ENCODE results near the gene AK8. TPM values are rescaled to one million over a fixed set of nuclear protein-coding genes. Genes with fewer than 3 reads are reported as not detected.

Gene AK8
- total and polyA plus RNA-seq, 5 experiments from 2014 or later, result 0.14 TPM; not detected in 4

GRCh38 chr9:132883349-132884294 is 5.5 kb upstream of the AK8 start:
- no peak for ATAC-seq
- POLR2A ChIA-PET, result interaction anchor here (0.5 to 1.0 kb wide), 2 partner anchors 38 to 61 kb away, joined by 4 to 5 read pairs; no protein-coding TSS in a partner anchor

GRCh38 chr9:132882616-132883015 is 4.5 kb upstream of the AK8 start:
- Mint-ChIP-seq H3K27ac (peak overlapping the region in 3 of 10 donors; percentile 12 to 43 (median 19)), H3K9me3 (no peaks in the 10 kb centered on the region), H3K4me3 (peak overlapping the region in 1 of 10 donors; percentile 58), H3K4me1 (peaks cover 1 to 24% (median 17%) of the 10 kb centered on the region in 4 donors), H3K27me3 (no peaks in the 10 kb centered on the region), H3K36me3 (no peaks in the 10 kb centered on the region)
- ATAC-seq (no peak), DNase-seq (no peak)
- POLR2A ChIA-PET, result interaction anchor here (1.0 kb wide), 1 partner anchor 62 kb away, joined by 4 read pairs; no protein-coding TSS in a partner anchor

More at GRCh38 chr9:132883349-132884294, 5.5 kb upstream of the AK8 start:
- Mint-ChIP-seq H3K4me1 (peaks cover 1 to 30% (median 20%) of the 10 kb centered on the region in 4 donors), H3K9me3 (no peaks in the 10 kb centered on the region), H3K27ac (no peak overlapping the region), H3K36me3 (no peaks in the 10 kb centered on the region), H3K27me3 (no peaks in the 10 kb centered on the region), H3K4me3 (no peak overlapping the region)
- DNase-seq, result no peak

GRCh38 chr9:132881826-132882225 is 3.7 kb upstream of the AK8 start:
- Mint-ChIP-seq H3K27ac (no peak overlapping the region), H3K4me1 (peaks cover 1 to 22% (median 17%) of the 10 kb centered on the region in 4 donors), H3K27me3 (no peaks in the 10 kb centered on the region), H3K9me3 (no peaks in the 10 kb centered on the region), H3K36me3 (no peaks in the 10 kb centered on the region), H3K4me3 (peak overlapping the region in 1 of 10 donors; percentile 33)
- no peak for ATAC-seq
- DNase-seq, result no peak
- POLR2A ChIA-PET, result no interaction called here

GRCh38 chr9:132880324-132880661 is 2.2 kb upstream of the AK8 start:
- H3K27ac Mint-ChIP-seq, result peak overlapping the region in 4 of 10 donors; percentile 33 to 74 (median 47)
- H3K36me3 Mint-ChIP-seq, result no peaks in the 10 kb centered on the region
- H3K4me3 Mint-ChIP-seq, result peak overlapping the region in 9 of 10 donors; percentile 5 to 88 (median 34)
- peaks cover 0 to 17% (median 15%) of the 10 kb centered on the region in 4 donors for H3K4me1 Mint-ChIP-seq
- no peaks in the 10 kb centered on the region for H3K9me3 Mint-ChIP-seq
- H3K27me3 Mint-ChIP-seq, result no peaks in the 10 kb centered on the region
- no peak for ATAC-seq
- POLR2A ChIA-PET, result interaction anchor here (0.5 to 0.6 kb wide), 2 partner anchors 9 to 227 kb away, joined by 3 read pairs; no protein-coding TSS in a partner anchor
- DNase-seq, result no peak

GRCh38 chr9:132879457-132880323 is 1.6 kb upstream of the AK8 start:
- POLR2A ChIA-PET, result interaction anchor here (0.5 to 3.4 kb wide), 3 partner anchors 10 to 226 kb away, joined by 3 to 17 read pairs (median 3); partner anchors contain the start of genes DDX31 and GTF3C4
- Mint-ChIP-seq H3K27ac (peak overlapping the region; percentile 59 to 90 (median 84)), H3K36me3 (no peaks in the 10 kb centered on the region), H3K27me3 (no peaks in the 10 kb centered on the region), H3K4me3 (peak overlapping the region; percentile 76 to 91 (median 82)), H3K4me1 (peaks cover 0 to 17% (median 15%) of the 10 kb centered on the region in 4 donors), H3K9me3 (no peaks in the 10 kb centered on the region)
- no peak for ATAC-seq
- DNase-seq, result no peak

- POLR2A ChIA-PET, result interaction anchor here (3.4 kb wide), 1 partner anchor 208 kb away, joined by 17 read pairs; the partner anchor contains the start of genes DDX31 and GTF3C4
Observed at GRCh38 chr9:132878695-132879456, 792 bp upstream of the AK8 start, which contains the start of gene SPACA9. TSS of gene SPACA9 (plus strand) at chr9:132878898. CDS start at chr9:132883948, 5,050 bp downstream.

GRCh38 chr9:132877458-132877823 is 643 bp downstream of the AK8 start:
- POLR2A ChIA-PET, result interaction anchor here (3.4 kb wide), 1 partner anchor 207 kb away, joined by 17 read pairs; the partner anchor contains the start of genes DDX31 and GTF3C4
- no peaks in the 10 kb centered on the region for H3K27me3 Mint-ChIP-seq
- ATAC-seq, result no peak
- no peaks in the 10 kb centered on the region for H3K36me3 Mint-ChIP-seq
- H3K4me1 Mint-ChIP-seq, result peaks cover 0 to 17% (median 15%) of the 10 kb centered on the region in 4 donors
- no peaks in the 10 kb centered on the region for H3K9me3 Mint-ChIP-seq
- peak overlapping the region; percentile 66 to 88 (median 76) for H3K4me3 Mint-ChIP-seq
- no peak for DNase-seq
- H3K27ac Mint-ChIP-seq, result peak overlapping the region in 8 of 10 donors; percentile 32 to 87 (median 58)

More at GRCh38 chr9:132878695-132879456, 792 bp upstream of the AK8 start, which contains the start of gene SPACA9:
- Mint-ChIP-seq H3K9me3 (no peaks in the 10 kb centered on the region), H3K27me3 (no peaks in the 10 kb centered on the region), H3K36me3 (no peaks in the 10 kb centered on the region), H3K27ac (peak within 1 kb of the TSS; percentile 59 to 90 (median 84)), H3K4me3 (peak within 1 kb of the TSS; percentile 76 to 91 (median 82)), H3K4me1 (peaks cover 0 to 17% (median 15%) of the 10 kb centered on the region in 4 donors)
- peak in 1 of 10 donors; percentile 30 for DNase-seq
- ATAC-seq, result peak; percentile 33 to 35

- H3K27ac Mint-ChIP-seq, result peak overlapping the region in 3 of 10 donors; percentile 41 to 78 (median 47)
- peaks cover 0 to 17% (median 15%) of the 10 kb centered on the region in 4 donors for H3K4me1 Mint-ChIP-seq
- no peak for ATAC-seq
Observed at GRCh38 chr9:132876849-132877248, 1.2 kb downstream of the AK8 start.

GRCh38 chr9:132875159-132875558 is 2.9 kb downstream of the AK8 start:
- Mint-ChIP-seq H3K4me3 (peak overlapping the region in 1 of 10 donors; percentile 16), H3K36me3 (no peaks in the 10 kb centered on the region), H3K4me1 (peaks cover 0 to 15% (median 14%) of the 10 kb centered on the region in 4 donors), H3K9me3 (no peaks in the 10 kb centered on the region), H3K27ac (peak overlapping the region in 1 of 10 donors; percentile 21), H3K27me3 (no peaks in the 10 kb centered on the region)
- ATAC-seq (no peak), DNase-seq (no peak)
- POLR2A ChIA-PET, result no interaction called here

More at GRCh38 chr9:132876849-132877248, 1.2 kb downstream of the AK8 start:
- H3K27me3 Mint-ChIP-seq, result no peaks in the 10 kb centered on the region
- no peaks in the 10 kb centered on the region for H3K9me3 Mint-ChIP-seq
- no peaks in the 10 kb centered on the region for H3K36me3 Mint-ChIP-seq
- no peak for DNase-seq
- H3K4me3 Mint-ChIP-seq, result peak overlapping the region; percentile 66 to 79 (median 76)
- POLR2A ChIA-PET, result interaction anchor here (3.4 kb wide), 1 partner anchor 206 kb away, joined by 17 read pairs; the partner anchor contains the start of genes DDX31 and GTF3C4

- ATAC-seq, result no peak
- POLR2A ChIA-PET, result no interaction called here
- Mint-ChIP-seq H3K4me3 (peak overlapping the region in 2 of 10 donors; percentile 12 to 17), H3K27ac (peak overlapping the region in 2 of 10 donors; percentile 37 to 40), H3K36me3 (no peaks in the 10 kb centered on the region), H3K9me3 (no peaks in the 10 kb centered on the region), H3K4me1 (peaks cover 0 to 3% (median under 1%) of the 10 kb centered on the region in 4 donors), H3K27me3 (no peaks in the 10 kb centered on the region)
- DNase-seq, result no peak
Observed at GRCh38 chr9:132873403-132873802, 4.7 kb downstream of the AK8 start.

GRCh38 chr9:132869266-132869665 is 8.8 kb downstream of the AK8 start:
- DNase-seq (no peak), ATAC-seq (no peak)
- Mint-ChIP-seq H3K36me3 (no peaks in the 10 kb centered on the region), H3K27me3 (no peaks in the 10 kb centered on the region), H3K9me3 (no peaks in the 10 kb centered on the region), H3K4me3 (no peak overlapping the region), H3K27ac (peak overlapping the region in 2 of 10 donors; percentile 57 to 70), H3K4me1 (peaks cover 0 to 1% (median 0%) of the 10 kb centered on the region in 4 donors)
- POLR2A ChIA-PET, result no interaction called here

Data from naive thymus-derived CD8-positive, alpha-beta T cell (primary cell).